H9 (cell line): ENCODE measurements around the gene UQCRFS1. TPM values are rescaled to one million over a fixed set of nuclear protein-coding genes. Genes with fewer than 3 reads are reported as not detected.

Experiments
- DNase-seq: peaks from one replicate; pipeline ENCODE4 v3.0.0-alpha.2; 2017
- H2AFZ ChIP-seq: one replicate; pipeline ENCODE4 v1.6.1; 2013; ENCODE audit warnings: mild to moderate bottlenecking, low read length, control low read depth, moderate library complexity
- H2AK5ac ChIP-seq: 2 replicates; pipeline ENCODE4 v1.6.1; 2013; ENCODE audit warnings: low read length, control low read depth, mixed read lengths; ENCODE audit not compliant: insufficient read length
- H2BK120ac ChIP-seq: one replicate; pipeline ENCODE4 v1.6.1; 2013; ENCODE audit warnings: low read depth, mild to moderate bottlenecking, low read length, control low read depth, inconsistent platforms; ENCODE audit not compliant: poor library complexity, severe bottlenecking
- H2BK12ac ChIP-seq: 2 replicates; pipeline ENCODE4 v1.6.1; 2013; ENCODE audit warnings: low read length, control low read depth, mixed read lengths, low read depth; ENCODE audit not compliant: insufficient read length
- H2BK15ac ChIP-seq: 2 replicates; pipeline ENCODE4 v1.6.1; 2013; ENCODE audit warnings: low read depth, low read length, control low read depth
- H2BK20ac ChIP-seq: one replicate; pipeline ENCODE4 v1.6.1; 2013; ENCODE audit warnings: low read depth, mild to moderate bottlenecking, low read length, control low read depth, inconsistent platforms; ENCODE audit not compliant: poor library complexity, severe bottlenecking
- H2BK5ac ChIP-seq: 2 replicates; pipeline ENCODE4 v1.6.1; 2013; ENCODE audit warnings: low read length, control low read depth, mixed read lengths; ENCODE audit not compliant: insufficient read length
- H3K14ac ChIP-seq: 2 replicates; pipeline ENCODE4 v1.6.1; 2013; ENCODE audit warnings: low read length, control low read depth; ENCODE audit not compliant: insufficient read depth
- H3K18ac ChIP-seq: 2 replicates; pipeline ENCODE4 v1.6.1; 2013; ENCODE audit warnings: low read depth, mild to moderate bottlenecking, mixed read lengths, low read length, control low read depth; ENCODE audit not compliant: insufficient read length
- H3K23ac ChIP-seq: 2 replicates; pipeline ENCODE4 v1.6.1; 2013; ENCODE audit warnings: low read length, control low read depth, mixed read lengths, low read depth; ENCODE audit not compliant: insufficient read length
- H3K23me2 ChIP-seq: 2 replicates; pipeline ENCODE4 v1.6.1; 2013; ENCODE audit warnings: low read depth, mild to moderate bottlenecking, mixed read lengths, low read length, control low read depth; ENCODE audit not compliant: insufficient read length, poor library complexity, severe bottlenecking
- H3K27ac ChIP-seq: 2 replicates; pipeline ENCODE4 v1.5.1; 2013; ENCODE audit warnings: low read length, control low read depth, mixed read lengths, low read depth; ENCODE audit not compliant: insufficient read length
- H3K27me3 ChIP-seq: 2 replicates; pipeline ENCODE4 v1.6.1; 2013; ENCODE audit warnings: low read length, control low read depth, inconsistent platforms; ENCODE audit not compliant: insufficient read depth
- H3K4ac ChIP-seq: 2 replicates; pipeline ENCODE4 v1.6.1; 2013; ENCODE audit warnings: low read depth, mild to moderate bottlenecking, control low read depth, inconsistent platforms, low read length, moderate library complexity
- H3K4me1 ChIP-seq: 2 replicates; pipeline ENCODE4 v1.6.1; 2013; ENCODE audit warnings: low read length, control low read depth, inconsistent platforms; ENCODE audit not compliant: insufficient read depth
- H3K4me2 ChIP-seq: 2 replicates; pipeline ENCODE4 v1.6.1; 2013; ENCODE audit warnings: low read length, control low read depth, mixed read lengths; ENCODE audit not compliant: insufficient read length, insufficient read depth
- H3K56ac ChIP-seq: 2 replicates; pipeline ENCODE4 v1.6.1; 2013; ENCODE audit warnings: low read depth, mild to moderate bottlenecking, mixed read lengths, low read length, control low read depth; ENCODE audit not compliant: insufficient read length
- H3K79me1 ChIP-seq: 2 replicates; pipeline ENCODE4 v1.6.1; 2013; ENCODE audit warnings: low read depth, mild to moderate bottlenecking, moderate library complexity, low read length, control low read depth, inconsistent platforms; ENCODE audit not compliant: insufficient read depth, poor library complexity, severe bottlenecking
- H3K79me2 ChIP-seq: 2 replicates; pipeline ENCODE4 v1.6.1; 2013; ENCODE audit warnings: low read length, control low read depth, inconsistent platforms; ENCODE audit not compliant: insufficient read depth
- H3K9ac ChIP-seq: 2 replicates; pipeline ENCODE4 v1.6.1; 2013; ENCODE audit warnings: low read length, control low read depth, mixed read lengths; ENCODE audit not compliant: insufficient read length; ENCODE audit errors: extremely low read depth
- H3K9me3 ChIP-seq: one replicate; pipeline ENCODE4 v1.6.1; 2013; ENCODE audit warnings: low read depth, low read length, inconsistent platforms; ENCODE audit not compliant: control insufficient read depth
- H3T11ph ChIP-seq: one replicate; pipeline ENCODE4 v1.6.1; 2013; ENCODE audit warnings: mild to moderate bottlenecking, low read length, control low read depth, inconsistent platforms
- H4K20me1 ChIP-seq: one replicate; pipeline ENCODE4 v1.6.1; 2013; ENCODE audit not compliant: control insufficient read depth, insufficient read length, insufficient read depth
- H4K5ac ChIP-seq: 2 replicates; pipeline ENCODE4 v1.6.1; 2013; ENCODE audit warnings: low read depth, mild to moderate bottlenecking, mixed read lengths, low read length, control low read depth; ENCODE audit not compliant: insufficient read length
- H4K8ac ChIP-seq: replicated peaks from 2 replicates; pipeline ENCODE4 v1.6.1; 2013; ENCODE audit warnings: low read length, control low read depth, mixed read lengths, low read depth; ENCODE audit not compliant: insufficient read length
- H4K91ac ChIP-seq: 2 replicates; pipeline ENCODE4 v1.6.1; 2013; ENCODE audit warnings: low read depth, mild to moderate bottlenecking, moderate library complexity, mixed read lengths, low read length, control low read depth; ENCODE audit not compliant: insufficient read length
- H3K27ac Mint-ChIP-seq, 3 experiments: 2 replicates in 2 of 3; 3 replicates in 1 of 3; pipeline ENCODE4 v1.8.0; 2020 to 2021; ENCODE audit warnings: mixed read lengths in 3 of 3, mild to moderate bottlenecking in 1 of 3, moderate library complexity in 1 of 3
- H3K27me3 Mint-ChIP-seq: 2 replicates; pipeline ENCODE4 v1.8.0; 2021; ENCODE audit warnings: low read depth, mild to moderate bottlenecking, moderate library complexity, mixed read lengths
- H3K36me3 Mint-ChIP-seq, 3 experiments: 2 replicates in 2 of 3; 3 replicates in 1 of 3; pipeline ENCODE4 v1.8.0; 2020 to 2021; ENCODE audit warnings: low read depth in 3 of 3, mixed read lengths in 3 of 3; ENCODE audit not compliant: insufficient read depth in 1 of 3
- H3K4me1 Mint-ChIP-seq, 2 experiments: 2 replicates each; pipeline ENCODE4 v1.8.0; 2020; ENCODE audit warnings: mixed read lengths in 2 of 2
- H3K4me3 Mint-ChIP-seq, 2 experiments: 2 replicates in 1 of 2; 3 replicates in 1 of 2; pipeline ENCODE4 v1.8.0; 2020 to 2021; ENCODE audit warnings: mild to moderate bottlenecking in 2 of 2, mixed read lengths in 2 of 2, moderate library complexity in 1 of 2
- H3K9me3 Mint-ChIP-seq, 2 experiments: 2 replicates in 1 of 2; 3 replicates in 1 of 2; pipeline ENCODE4 v1.8.0; 2020; ENCODE audit warnings: mild to moderate bottlenecking in 2 of 2, mixed read lengths in 2 of 2, moderate library complexity in 1 of 2
- CTCF ChIP-seq: fragments of 200-600 bp; sonication (generic); conservative IDR thresholded peaks from 3 replicates; pipeline ENCODE4 v1.8.0; 2021; ENCODE audit warnings: antibody characterized with exemption, mild to moderate bottlenecking
- WGBS: extraction: QIAGEN DNeasy Blood & Tissue Kit; methylation state at CpG from one replicate; pipeline ENCODE4 v1.1.7; 2013; ENCODE audit warnings: missing lambda C conversion rate, low lambda C conversion rate, mixed read lengths; ENCODE audit not compliant: insufficient read length; ENCODE audit errors: extremely low coverage; 5-methylcytosine and 5-hydroxymethylcytosine counted together
- total RNA-seq: library from RNA; stranded (reverse); gene quantifications from 2 replicates; pipeline ENCODE4 v1.2.1, GENCODE V29; 2021

UQCRFS1 gene
- total RNA-seq, 1 experiment from 2014 or later: 46.1 TPM

- H3K79me1 ChIP-seq: no peaks in the 10 kb centered on the region
- no peak for DNase-seq
- no peak overlapping the region for H3K18ac ChIP-seq
- no peak overlapping the region for H4K91ac ChIP-seq
- H3T11ph ChIP-seq: no peak overlapping the region
- H3K23me2 ChIP-seq: no peaks in the 10 kb centered on the region
- Mint-ChIP-seq H3K27ac (no peak overlapping the region), H3K4me1 (peaks cover 15 to 17% of the 10 kb centered on the region in 2 experiments), H3K9me3 (no peaks in the 10 kb centered on the region), H3K36me3 (no peaks in the 10 kb centered on the region), H3K4me3 (no peak overlapping the region), H3K27me3 (peaks cover 4% of the 10 kb centered on the region)
- no peak overlapping the region for H3K4me2 ChIP-seq
- H4K8ac ChIP-seq: no peak overlapping the region
- H3K9me3 ChIP-seq: no peaks in the 10 kb centered on the region
- WGBS: no CpG with 5 or more reads among the region's 8 CpGs
- no peak overlapping the region for H2AFZ ChIP-seq
- H3K56ac ChIP-seq: no peak overlapping the region
- TF ChIP-seq CTCF: no peak
- H3K23ac ChIP-seq: no peak overlapping the region
- H2BK20ac ChIP-seq: no peak overlapping the region
- H2BK15ac ChIP-seq: no peak overlapping the region
- H2BK12ac ChIP-seq: no peak overlapping the region
- H3K4ac ChIP-seq: no peak overlapping the region
- H3K9ac ChIP-seq: no peak overlapping the region
- H4K5ac ChIP-seq: no peak overlapping the region
- H2BK120ac ChIP-seq: no peak overlapping the region
- peaks cover 5% of the 10 kb centered on the region; the same call in 1 of the 2 replicates for H3K4me1 ChIP-seq
- no peaks in the 10 kb centered on the region for H4K20me1 ChIP-seq
- no peaks in the 10 kb centered on the region for H3K79me2 ChIP-seq
- no peak overlapping the region for H3K27ac ChIP-seq
- H2BK5ac ChIP-seq: no peak overlapping the region
- H3K27me3 ChIP-seq: no peaks in the 10 kb centered on the region
- H3K14ac ChIP-seq: no peak overlapping the region
- no peak overlapping the region for H2AK5ac ChIP-seq
These were observed 21.9 kb downstream of the UQCRFS1 start for GRCh38 chr19:29191005-29191404.
